SK-N-SH (cell line): Measurements from ENCODE around the gene FANCE. TPM values are rescaled to one million over a fixed set of nuclear protein-coding genes. Genes with fewer than 3 reads are reported as not detected.

ENCODE experiments used
- CTCF ChIA-PET: fragments of 300-600, 350-600 bp; formaldehyde crosslinking; extraction: SDS; loops from one replicate; lab custom pipeline; 2021; lab: Yijun Ruan, JAX
- POLR2A ChIA-PET: fragments of 350-600 bp; sonication (Branson Sonifier 250); formaldehyde crosslinking; extraction: SDS; loops from one replicate; lab custom pipeline; 2020; ENCODE audit warnings: antibody characterized with exemption, inconsistent platforms; lab: Yijun Ruan, JAX
- DNase-seq: peaks from one replicate; pipeline ENCODE4 v3.0.0; 2012
- H2AFZ ChIP-seq: fragments of 200-600 bp; sonication (generic); 2 replicates; pipeline ENCODE4 v1.8.1; 2016; ENCODE audit warnings: antibody characterized with exemption, mild to moderate bottlenecking, low read depth
- H3F3A ChIP-seq: fragments of 200-600 bp; sonication (generic); replicated peaks from 2 replicates; pipeline ENCODE3; 2016; ENCODE audit warnings: antibody characterized with exemption, mild to moderate bottlenecking; ENCODE audit not compliant: insufficient read depth
- H3K27ac ChIP-seq, 2 experiments: fragments of 200-500 bp in 1 of 2; fragments of 200-600 bp in 1 of 2; sonication (Bioruptor generic) in 1 of 2; sonication (generic), shearing (Covaris generic) in 1 of 2; 2 replicates each; pipeline versions ENCODE4 v1.5.1 to v1.6.1; 2014 to 2016; ENCODE audit warnings: low read depth in 2 of 2, inconsistent platforms in 1 of 2, low read length in 1 of 2, mild to moderate bottlenecking in 1 of 2, mixed read lengths in 1 of 2
- H3K27me3 ChIP-seq: fragments of 200-600 bp; sonication (generic), shearing (Covaris generic); 2 replicates; pipeline ENCODE4 v1.6.1; 2016; ENCODE audit warnings: mixed run types; ENCODE audit not compliant: insufficient read depth
- H3K36me3 ChIP-seq, 2 experiments: fragments of 200-500 bp in 1 of 2; fragments of 200-600 bp in 1 of 2; sonication (Bioruptor generic) in 1 of 2; sonication (generic) in 1 of 2; replicated peaks in 1 of 2; 2 replicates each; pipeline versions ENCODE3 to v1.5.1; 2014 to 2016; ENCODE audit warnings: low read length in 1 of 2, mild to moderate bottlenecking in 1 of 2; ENCODE audit not compliant: insufficient read depth in 2 of 2, control insufficient read depth in 1 of 2
- H3K4me1 ChIP-seq, 2 experiments: fragments of 200-500 bp in 1 of 2; fragments of 200-600 bp in 1 of 2; sonication (Bioruptor generic) in 1 of 2; sonication (generic), shearing (Covaris generic) in 1 of 2; 2 replicates each; pipeline versions ENCODE4 v1.5.1 to v1.6.1; 2014 to 2016; ENCODE audit warnings: low read depth in 1 of 2, low read length in 1 of 2, mixed run types in 1 of 2; ENCODE audit not compliant: insufficient read depth in 2 of 2, control insufficient read depth in 1 of 2
- H3K4me2 ChIP-seq: fragments of 200-600 bp; sonication (generic), shearing (Covaris generic); 2 replicates; pipeline ENCODE4 v1.6.1; 2017; ENCODE audit warnings: mixed run types
- H3K4me3 ChIP-seq, 2 experiments: fragments of 200-500 bp in 1 of 2; fragments of 200-600 bp in 1 of 2; sonication (Bioruptor generic) in 1 of 2; sonication (generic), shearing (Covaris generic) in 1 of 2; 2 replicates each; pipeline versions ENCODE4 v1.5.1 to v1.8.1; 2014 to 2016; ENCODE audit warnings: low read depth in 2 of 2, inconsistent platforms in 1 of 2, low read length in 1 of 2, mild to moderate bottlenecking in 1 of 2, mixed read lengths in 1 of 2, moderate library complexity in 1 of 2
- H3K79me2 ChIP-seq: fragments of 200-600 bp; sonication (generic); 2 replicates; pipeline ENCODE4 v1.8.1; 2017; ENCODE audit warnings: mild to moderate bottlenecking; ENCODE audit not compliant: insufficient read depth
- H3K9ac ChIP-seq: fragments of 200-600 bp; sonication (generic); 2 replicates; pipeline ENCODE4 v1.6.1; 2017; ENCODE audit warnings: mixed run types
- H3K9me2 ChIP-seq: fragments of 200-600 bp; sonication (generic); 2 replicates; pipeline ENCODE4 v1.6.1; 2017; ENCODE audit warnings: mixed run types
- H3K9me3 ChIP-seq: fragments of 200-600 bp; sonication (generic); 2 replicates; pipeline ENCODE4 v1.6.1; 2017; ENCODE audit warnings: mixed run types, mild to moderate bottlenecking, moderate library complexity
- H4K20me1 ChIP-seq: fragments of 200-600 bp; sonication (generic); 2 replicates; pipeline ENCODE4 v1.6.1; 2017; ENCODE audit warnings: mild to moderate bottlenecking, mixed run types; ENCODE audit not compliant: insufficient read depth
- EP300 ChIP-seq, 2 experiments: IDR thresholded peaks; 2 replicates each; pipeline versions ENCODE4 v1.4.0 to v1.6.1; 2012; ENCODE audit warnings: borderline replicate concordance in 1 of 2, low read depth in 1 of 2, low read length in 1 of 2
- FOSL2 ChIP-seq: IDR thresholded peaks from 2 replicates; pipeline ENCODE4 v1.4.0; 2012; ENCODE audit warnings: low read depth, mild to moderate bottlenecking, moderate library complexity, borderline replicate concordance
- FOXJ3 ChIP-seq: sonication (generic); formaldehyde crosslinking; IDR thresholded peaks from 2 replicates; pipeline ENCODE4 v1.5.1; 2020; ENCODE audit warnings: mild to moderate bottlenecking, missing genetic modification reagents
- GABPA ChIP-seq: IDR thresholded peaks from 2 replicates; pipeline ENCODE4 v1.4.0; 2012; ENCODE audit warnings: low read depth, mild to moderate bottlenecking
- IRF3 ChIP-seq: fragments of 150-350 bp; IDR thresholded peaks from 2 replicates; pipeline ENCODE4 v1.6.1; 2016; ENCODE audit warnings: mild to moderate bottlenecking, low read depth, low read length
- NRF1 ChIP-seq: IDR thresholded peaks from 2 replicates; pipeline ENCODE4 v1.6.1; 2012; ENCODE audit warnings: low read depth, mild to moderate bottlenecking, low read length
- POLR2AphosphoS5 ChIP-seq: IDR thresholded peaks from 2 replicates; pipeline ENCODE4 v1.6.1; 2012; ENCODE audit warnings: low read depth, low read length
- REST ChIP-seq: IDR thresholded peaks from 2 replicates; pipeline ENCODE4 v1.6.1; 2012; ENCODE audit warnings: mild to moderate bottlenecking, low read depth, low read length, moderate library complexity
- RFX5 ChIP-seq: IDR thresholded peaks from 2 replicates; pipeline ENCODE4 v1.6.1; 2012; ENCODE audit warnings: mild to moderate bottlenecking, improper control_type of control experiment, low read length
- SIN3A ChIP-seq: IDR thresholded peaks from 2 replicates; pipeline ENCODE4 v1.6.1; 2012; ENCODE audit warnings: low read depth, mild to moderate bottlenecking, low read length, moderate library complexity, borderline replicate concordance
- SMC3 ChIP-seq: IDR thresholded peaks from 2 replicates; pipeline ENCODE4 v1.6.1; 2012; ENCODE audit warnings: low read depth, low read length, improper control_type of control experiment
- TAF1 ChIP-seq: IDR thresholded peaks from 2 replicates; pipeline ENCODE4 v1.6.1; 2012; ENCODE audit warnings: low read depth, mild to moderate bottlenecking, low read length, moderate library complexity, borderline replicate concordance
- USF2 ChIP-seq: fragments of 150-350 bp; IDR thresholded peaks from 2 replicates; pipeline ENCODE4 v1.6.1; 2017; ENCODE audit warnings: antibody characterized with exemption, low read length, low read depth, borderline replicate concordance
- YY1 ChIP-seq: IDR thresholded peaks from 2 replicates; pipeline ENCODE4 v1.4.0; 2012; ENCODE audit warnings: low read depth, mild to moderate bottlenecking
- WGBS: methylation state at CpG from one replicate; pipeline ENCODE4 v1.1.6; 2017; ENCODE audit warnings: low lambda C conversion rate; 5-methylcytosine and 5-hydroxymethylcytosine counted together
- polyA plus RNA-seq, 3 experiments: library from polyadenylated mRNA; depleted of rRNA; stranded (reverse); fragments of >200 nt; gene quantifications; 2 replicates each; pipeline ENCODE4 v1.2.3, GENCODE V29; 2012
- TF ChIP-seq, protein P1 (sequence below): fragments of 200-600 bp; sonication (generic); IDR thresholded peaks from 2 replicates; pipeline ENCODE4 v1.6.1; 2017; ENCODE audit warnings: antibody characterized with exemption, mild to moderate bottlenecking, moderate library complexity
- TF ChIP-seq, protein P2 (sequence below): IDR thresholded peaks from 2 replicates; pipeline ENCODE4 v1.4.0; 2012; ENCODE audit warnings: low read depth, borderline replicate concordance

FANCE gene
- polyA plus RNA-seq, 1 of the 3 experiments (the other 2 are of a cell fraction) = 5.8 TPM

DNA sequence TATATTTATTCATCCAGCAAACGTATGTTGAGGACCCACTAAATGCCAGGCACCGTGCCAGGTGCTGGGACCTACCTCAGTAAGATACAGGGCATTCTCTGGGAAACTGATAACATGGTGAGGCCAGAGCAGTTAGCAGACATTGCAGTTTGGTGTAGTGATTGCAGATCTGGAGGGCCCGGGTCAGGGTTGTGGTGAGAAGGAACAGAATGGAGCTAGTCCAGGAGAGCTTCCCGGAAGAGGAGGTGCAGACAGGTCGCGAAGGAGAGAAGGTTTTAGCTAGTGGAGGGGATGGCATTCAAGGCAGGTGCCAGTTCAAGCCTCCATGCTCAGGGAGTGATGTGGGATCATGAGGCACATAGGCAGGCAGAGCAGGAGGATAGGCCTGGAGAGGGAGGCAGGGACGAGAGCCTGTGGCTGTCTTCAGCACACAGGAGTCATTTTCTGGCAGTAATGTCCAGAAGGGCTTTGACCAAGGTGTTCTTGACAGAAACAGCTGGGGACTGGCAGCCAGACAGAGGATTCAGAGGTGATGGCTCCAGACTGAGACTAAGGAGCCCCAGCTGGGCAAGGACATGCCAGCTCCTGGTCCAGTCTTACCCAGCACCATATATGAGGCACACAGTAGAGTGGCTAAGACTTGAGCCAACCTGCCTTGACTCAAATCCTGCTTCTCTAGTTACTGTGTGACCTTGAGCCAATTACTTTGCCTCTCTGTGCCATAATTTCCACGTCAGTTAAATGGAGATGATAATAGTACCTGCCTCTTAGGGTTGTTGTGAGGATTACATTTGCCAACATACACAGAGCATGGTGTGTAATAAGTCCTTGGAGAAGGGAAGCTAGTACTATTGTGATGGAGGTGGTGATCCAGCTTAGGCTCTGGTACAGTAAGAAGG is 48.3 kb upstream of the FANCE start:
- DNase-seq = no peak
- CTCF ChIA-PET = interaction anchor here (0.9 to 1.2 kb wide), 3 partner anchors 12 to 62 kb away, joined by 3 to 5 read pairs (median 3); partner anchors contain the start of gene PPARD
- Histone ChIP-seq H2AFZ (no peak overlapping the region), H3K27me3 (no peaks in the 10 kb centered on the region), H3K9ac (no peak overlapping the region), H4K20me1 (no peaks in the 10 kb centered on the region), H3K4me1 (peaks cover 6 to 25% of the 10 kb centered on the region in 2 experiments; a peak in 2 of 4 replicates), H3K9me3 (no peaks in the 10 kb centered on the region), H3F3A (no peaks in the 10 kb centered on the region), H3K27ac (no peak overlapping the region), H3K9me2 (no peaks in the 10 kb centered on the region), H3K79me2 (no peaks in the 10 kb centered on the region), H3K4me3 (no peak overlapping the region), H3K36me3 (no peaks in the 10 kb centered on the region), H3K4me2 (no peak overlapping the region)
- POLR2A ChIA-PET = no interaction called here
- WGBS = 98% methylated on average over 8 of the region's 8 CpGs
- TF ChIP-seq FOXJ3 (CRISPR knock-in tag) (no peak), YY1 (no peak), FOSL2 (no peak), POLR2AphosphoS5 (no peak), RFX5 (no peak), IRF3 (no peak), REST (no peak), NRF1 (no peak), SIN3A (no peak), USF2 (no peak), TAF1 (no peak), EP300 (IDR thresholded peaks at IDR 0.05; ENCODE audit: borderline replicate concordance in 1 of 2, low read depth in 1 of 2, low read length in 1 of 2) (no peak), GABPA (no peak), SMC3 (no peak)
- TF ChIP-seq, protein P1, sequence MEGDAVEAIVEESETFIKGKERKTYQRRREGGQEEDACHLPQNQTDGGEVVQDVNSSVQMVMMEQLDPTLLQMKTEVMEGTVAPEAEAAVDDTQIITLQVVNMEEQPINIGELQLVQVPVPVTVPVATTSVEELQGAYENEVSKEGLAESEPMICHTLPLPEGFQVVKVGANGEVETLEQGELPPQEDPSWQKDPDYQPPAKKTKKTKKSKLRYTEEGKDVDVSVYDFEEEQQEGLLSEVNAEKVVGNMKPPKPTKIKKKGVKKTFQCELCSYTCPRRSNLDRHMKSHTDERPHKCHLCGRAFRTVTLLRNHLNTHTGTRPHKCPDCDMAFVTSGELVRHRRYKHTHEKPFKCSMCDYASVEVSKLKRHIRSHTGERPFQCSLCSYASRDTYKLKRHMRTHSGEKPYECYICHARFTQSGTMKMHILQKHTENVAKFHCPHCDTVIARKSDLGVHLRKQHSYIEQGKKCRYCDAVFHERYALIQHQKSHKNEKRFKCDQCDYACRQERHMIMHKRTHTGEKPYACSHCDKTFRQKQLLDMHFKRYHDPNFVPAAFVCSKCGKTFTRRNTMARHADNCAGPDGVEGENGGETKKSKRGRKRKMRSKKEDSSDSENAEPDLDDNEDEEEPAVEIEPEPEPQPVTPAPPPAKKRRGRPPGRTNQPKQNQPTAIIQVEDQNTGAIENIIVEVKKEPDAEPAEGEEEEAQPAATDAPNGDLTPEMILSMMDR = no peak
- TF ChIP-seq, protein P2, sequence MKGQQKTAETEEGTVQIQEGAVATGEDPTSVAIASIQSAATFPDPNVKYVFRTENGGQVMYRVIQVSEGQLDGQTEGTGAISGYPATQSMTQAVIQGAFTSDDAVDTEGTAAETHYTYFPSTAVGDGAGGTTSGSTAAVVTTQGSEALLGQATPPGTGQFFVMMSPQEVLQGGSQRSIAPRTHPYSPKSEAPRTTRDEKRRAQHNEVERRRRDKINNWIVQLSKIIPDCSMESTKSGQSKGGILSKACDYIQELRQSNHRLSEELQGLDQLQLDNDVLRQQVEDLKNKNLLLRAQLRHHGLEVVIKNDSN = no peak
